Measurements from ENCODE around the gene CST6.

Gene CST6

GRCh38 chr11:66042996-66043906 is 31.4 kb downstream of the CST6 start:
- TF ChIP-seq, protein P1, sequence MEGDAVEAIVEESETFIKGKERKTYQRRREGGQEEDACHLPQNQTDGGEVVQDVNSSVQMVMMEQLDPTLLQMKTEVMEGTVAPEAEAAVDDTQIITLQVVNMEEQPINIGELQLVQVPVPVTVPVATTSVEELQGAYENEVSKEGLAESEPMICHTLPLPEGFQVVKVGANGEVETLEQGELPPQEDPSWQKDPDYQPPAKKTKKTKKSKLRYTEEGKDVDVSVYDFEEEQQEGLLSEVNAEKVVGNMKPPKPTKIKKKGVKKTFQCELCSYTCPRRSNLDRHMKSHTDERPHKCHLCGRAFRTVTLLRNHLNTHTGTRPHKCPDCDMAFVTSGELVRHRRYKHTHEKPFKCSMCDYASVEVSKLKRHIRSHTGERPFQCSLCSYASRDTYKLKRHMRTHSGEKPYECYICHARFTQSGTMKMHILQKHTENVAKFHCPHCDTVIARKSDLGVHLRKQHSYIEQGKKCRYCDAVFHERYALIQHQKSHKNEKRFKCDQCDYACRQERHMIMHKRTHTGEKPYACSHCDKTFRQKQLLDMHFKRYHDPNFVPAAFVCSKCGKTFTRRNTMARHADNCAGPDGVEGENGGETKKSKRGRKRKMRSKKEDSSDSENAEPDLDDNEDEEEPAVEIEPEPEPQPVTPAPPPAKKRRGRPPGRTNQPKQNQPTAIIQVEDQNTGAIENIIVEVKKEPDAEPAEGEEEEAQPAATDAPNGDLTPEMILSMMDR (conservative IDR thresholded peaks at IDR 0.05): no peak

DNA sequence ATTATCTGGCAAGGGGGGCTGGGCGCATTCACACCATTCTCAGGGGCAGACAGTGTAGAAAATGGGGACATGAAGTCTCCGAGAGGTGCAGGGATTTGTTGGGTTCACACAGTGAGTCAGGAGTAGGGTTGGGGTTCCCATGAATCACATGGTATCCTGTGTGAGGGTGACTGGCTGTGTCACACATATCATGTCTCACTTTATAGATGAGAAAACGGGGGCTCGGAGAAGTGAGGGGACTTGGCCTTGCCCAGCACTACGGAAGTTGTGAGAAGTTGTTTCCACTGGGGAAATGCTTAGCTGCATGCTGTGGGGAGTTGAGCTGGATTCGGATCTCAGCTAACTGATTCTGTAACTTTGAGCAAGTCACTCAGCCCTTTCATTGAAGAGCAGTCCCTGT is 32.9 kb downstream of the CST6 start:
- TF ChIP-seq, protein P1 (conservative IDR thresholded peaks at IDR 0.05): no peak
- H3K27ac ChIP-seq: no peak overlapping the region

More at GRCh38 chr11:66042996-66043906, 31.4 kb downstream of the CST6 start:
- H3K27ac ChIP-seq: no peak overlapping the region

DNA sequence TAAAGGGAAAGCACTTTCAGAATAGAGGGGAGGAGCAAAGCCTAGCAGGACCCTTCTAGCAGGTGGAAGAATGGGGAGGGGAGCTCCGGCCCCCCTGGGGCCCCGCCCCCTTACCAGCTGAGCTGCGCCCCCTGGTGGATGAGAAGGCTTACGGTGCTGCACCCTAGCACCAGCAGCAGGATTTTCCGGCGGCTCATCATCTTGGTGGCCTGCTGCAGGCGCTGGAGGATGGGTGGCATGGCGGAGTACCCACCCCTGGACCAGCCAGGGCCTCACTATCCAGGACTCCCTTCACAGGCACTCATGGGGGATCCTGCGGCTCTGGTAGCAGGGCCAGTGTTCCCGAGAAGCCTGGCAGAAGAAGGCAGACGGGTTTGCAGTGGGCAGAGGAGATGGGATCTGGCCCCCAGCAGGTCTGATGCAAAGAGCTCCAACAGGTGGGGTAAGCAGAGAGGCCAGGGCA is 33.4 kb downstream of the CST6 start:
- TF ChIP-seq, protein P1 (conservative IDR thresholded peaks at IDR 0.05): peak; percentile 100
- H3K27ac ChIP-seq: peak overlapping the region; percentile 34; the same call in 1 of the 2 replicates

DNA sequence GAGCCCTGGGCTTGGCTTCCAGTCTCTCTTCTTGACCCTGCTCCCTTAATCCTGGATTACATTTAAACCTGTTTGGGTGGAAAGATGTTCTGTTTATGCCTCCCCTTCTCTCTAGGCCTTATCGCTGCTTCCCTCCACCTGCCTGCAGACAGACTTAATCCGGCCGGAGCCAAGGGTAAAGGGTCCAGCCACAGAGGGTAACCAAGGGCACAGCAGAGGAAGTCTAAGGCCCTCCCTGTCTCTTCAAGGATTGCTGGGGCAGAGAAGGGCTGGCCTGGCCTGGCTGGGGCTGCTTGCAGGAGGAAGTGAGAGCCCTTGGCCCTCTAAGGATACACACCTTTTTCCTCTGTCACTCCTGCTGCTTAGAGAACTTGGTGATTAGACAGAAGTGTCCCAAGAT is 35.1 kb downstream of the CST6 start:
- TF ChIP-seq, protein P1 (conservative IDR thresholded peaks at IDR 0.05): no peak
- no peak overlapping the region for H3K27ac ChIP-seq

- TF ChIP-seq, protein P1 (conservative IDR thresholded peaks at IDR 0.05): no peak
- no peak overlapping the region for H3K27ac ChIP-seq
Observed at GRCh38 chr11:66047541-66048365, 35.9 kb downstream of the CST6 start.

DNA sequence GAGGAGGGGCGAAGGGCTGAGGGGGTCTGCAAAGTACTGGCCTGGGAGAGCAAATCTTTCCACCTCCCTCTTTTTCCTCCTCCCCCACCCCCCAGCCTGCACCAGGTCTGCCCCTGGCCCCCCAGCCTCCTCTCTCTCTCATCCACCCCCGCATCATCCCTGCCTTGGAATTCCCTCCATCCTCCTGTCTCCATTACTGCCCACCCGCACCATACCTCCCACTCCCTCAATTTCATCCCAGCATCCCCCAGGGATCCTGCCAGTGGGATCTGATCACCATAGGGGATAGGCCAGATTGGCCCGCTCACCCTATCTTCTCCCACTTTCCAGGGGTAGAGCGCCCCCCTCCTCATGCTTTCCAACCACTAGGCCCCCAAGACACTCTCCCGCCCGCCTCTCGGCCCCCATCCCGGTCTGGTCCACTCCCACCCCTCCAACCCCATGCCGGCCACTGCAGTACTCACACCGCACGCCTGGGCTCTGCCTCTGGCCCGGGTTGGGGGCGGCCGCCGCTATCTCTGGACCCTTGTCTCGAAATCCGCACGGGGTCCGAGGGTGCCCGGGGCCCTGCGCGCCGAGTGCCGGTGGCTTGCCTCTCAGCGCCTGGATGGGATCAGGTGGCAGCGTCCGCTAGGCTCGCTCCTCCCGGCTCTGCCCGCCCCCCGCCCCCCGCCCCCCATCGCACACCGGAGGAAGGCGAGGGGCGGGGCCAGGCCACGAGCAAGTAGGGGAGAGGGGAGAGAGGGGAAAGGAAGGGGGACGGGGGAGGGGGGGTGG is 36.9 kb downstream of the CST6 start, which contains the start of gene GAL3ST3:
GAL3ST3 (minus strand) TSS at position 615 of the 777 bp plus-strand sequence. CDS start 3,746 bp downstream, outside the sequence.
- peak within 1 kb of the TSS; percentile 97 for H3K27ac ChIP-seq
- TF ChIP-seq, protein P1 (conservative IDR thresholded peaks at IDR 0.05): no peak
